HG03280 (cell line): Measurements from ENCODE around the gene PPP6R3.

Experiments
- ATAC-seq: cut with Tn5 transposase; IDR thresholded peaks from one replicate; pipeline ENCODE4 v1.9.1; 2021; ENCODE audit warnings: mild to moderate bottlenecking, moderate library complexity; ENCODE audit not compliant: unreplicated experiment

The PPP6R3 gene, protein sequence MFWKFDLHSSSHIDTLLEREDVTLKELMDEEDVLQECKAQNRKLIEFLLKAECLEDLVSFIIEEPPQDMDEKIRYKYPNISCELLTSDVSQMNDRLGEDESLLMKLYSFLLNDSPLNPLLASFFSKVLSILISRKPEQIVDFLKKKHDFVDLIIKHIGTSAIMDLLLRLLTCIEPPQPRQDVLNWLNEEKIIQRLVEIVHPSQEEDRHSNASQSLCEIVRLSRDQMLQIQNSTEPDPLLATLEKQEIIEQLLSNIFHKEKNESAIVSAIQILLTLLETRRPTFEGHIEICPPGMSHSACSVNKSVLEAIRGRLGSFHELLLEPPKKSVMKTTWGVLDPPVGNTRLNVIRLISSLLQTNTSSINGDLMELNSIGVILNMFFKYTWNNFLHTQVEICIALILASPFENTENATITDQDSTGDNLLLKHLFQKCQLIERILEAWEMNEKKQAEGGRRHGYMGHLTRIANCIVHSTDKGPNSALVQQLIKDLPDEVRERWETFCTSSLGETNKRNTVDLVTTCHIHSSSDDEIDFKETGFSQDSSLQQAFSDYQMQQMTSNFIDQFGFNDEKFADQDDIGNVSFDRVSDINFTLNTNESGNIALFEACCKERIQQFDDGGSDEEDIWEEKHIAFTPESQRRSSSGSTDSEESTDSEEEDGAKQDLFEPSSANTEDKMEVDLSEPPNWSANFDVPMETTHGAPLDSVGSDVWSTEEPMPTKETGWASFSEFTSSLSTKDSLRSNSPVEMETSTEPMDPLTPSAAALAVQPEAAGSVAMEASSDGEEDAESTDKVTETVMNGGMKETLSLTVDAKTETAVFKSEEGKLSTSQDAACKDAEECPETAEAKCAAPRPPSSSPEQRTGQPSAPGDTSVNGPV

DNA sequence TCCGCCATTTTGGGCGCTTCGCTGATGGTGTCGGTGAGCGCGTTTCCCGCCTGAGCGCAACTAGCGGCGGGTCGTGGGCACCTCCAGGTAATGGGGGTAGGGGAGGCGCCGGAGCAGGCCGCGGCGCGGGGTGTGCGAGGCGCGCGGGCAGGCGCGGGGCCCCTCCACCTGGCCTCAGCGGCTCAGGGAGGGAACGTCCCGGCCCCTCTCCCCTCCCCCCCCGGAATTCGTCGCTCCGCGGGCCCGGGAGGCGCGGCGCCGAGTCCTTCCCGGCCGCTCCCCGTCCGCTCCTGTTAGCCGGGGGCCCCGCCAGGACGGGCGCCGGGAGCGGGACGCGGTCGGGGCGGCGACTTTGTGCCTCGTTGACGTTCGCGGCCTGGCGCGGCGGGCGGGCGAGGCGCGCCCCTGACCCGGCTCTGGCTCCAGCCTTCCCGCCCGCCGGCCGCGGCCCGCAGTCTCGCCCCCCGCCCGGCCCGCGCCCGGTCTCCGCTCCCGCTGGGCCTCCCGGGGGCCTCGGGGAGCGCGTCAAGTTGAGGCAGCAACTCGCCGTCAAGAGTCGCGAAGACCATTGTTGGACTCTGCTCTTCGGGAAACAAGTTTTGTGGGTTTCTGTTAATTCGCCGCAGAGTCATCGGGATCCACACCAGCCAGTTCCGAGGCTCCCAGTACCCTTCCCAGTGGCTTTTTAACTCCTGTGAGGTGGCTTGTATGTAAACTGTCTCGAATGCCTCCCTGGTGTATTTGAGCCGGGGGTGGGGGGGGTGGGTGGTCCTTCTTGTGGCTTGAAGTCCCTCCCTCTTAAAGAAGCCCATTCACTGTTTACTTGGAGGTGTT is at the start of gene PPP6R3:
TSS of gene PPP6R3 (plus strand) at position 12 of the 834 bp plus-strand sequence. CDS start 76,913 bp downstream, outside the sequence.
- peak; percentile 40 for ATAC-seq

DNA sequence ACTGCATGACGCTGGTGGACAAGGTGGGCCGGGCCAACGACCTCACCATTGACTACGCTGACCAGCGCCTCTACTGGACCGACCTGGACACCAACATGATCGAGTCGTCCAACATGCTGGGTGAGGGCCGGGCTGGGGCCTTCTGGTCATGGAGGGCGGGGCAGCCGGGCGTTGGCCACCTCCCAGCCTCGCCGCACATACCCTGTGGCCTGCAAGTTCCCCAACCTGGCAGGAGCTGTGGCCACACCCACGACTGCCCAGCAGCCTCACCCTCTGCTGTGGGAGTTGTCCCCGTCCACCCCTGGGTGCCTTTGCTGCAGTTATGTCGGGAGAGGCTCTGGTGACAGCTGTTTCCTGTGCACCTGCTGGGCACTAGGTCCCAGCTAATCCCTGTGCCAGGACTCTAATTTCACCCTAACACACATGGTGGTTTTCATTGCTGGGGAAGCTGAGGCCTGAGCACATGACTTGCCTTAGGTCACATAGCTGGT is 49.0 kb upstream of the PPP6R3 start:
- no peak for ATAC-seq

DNA sequence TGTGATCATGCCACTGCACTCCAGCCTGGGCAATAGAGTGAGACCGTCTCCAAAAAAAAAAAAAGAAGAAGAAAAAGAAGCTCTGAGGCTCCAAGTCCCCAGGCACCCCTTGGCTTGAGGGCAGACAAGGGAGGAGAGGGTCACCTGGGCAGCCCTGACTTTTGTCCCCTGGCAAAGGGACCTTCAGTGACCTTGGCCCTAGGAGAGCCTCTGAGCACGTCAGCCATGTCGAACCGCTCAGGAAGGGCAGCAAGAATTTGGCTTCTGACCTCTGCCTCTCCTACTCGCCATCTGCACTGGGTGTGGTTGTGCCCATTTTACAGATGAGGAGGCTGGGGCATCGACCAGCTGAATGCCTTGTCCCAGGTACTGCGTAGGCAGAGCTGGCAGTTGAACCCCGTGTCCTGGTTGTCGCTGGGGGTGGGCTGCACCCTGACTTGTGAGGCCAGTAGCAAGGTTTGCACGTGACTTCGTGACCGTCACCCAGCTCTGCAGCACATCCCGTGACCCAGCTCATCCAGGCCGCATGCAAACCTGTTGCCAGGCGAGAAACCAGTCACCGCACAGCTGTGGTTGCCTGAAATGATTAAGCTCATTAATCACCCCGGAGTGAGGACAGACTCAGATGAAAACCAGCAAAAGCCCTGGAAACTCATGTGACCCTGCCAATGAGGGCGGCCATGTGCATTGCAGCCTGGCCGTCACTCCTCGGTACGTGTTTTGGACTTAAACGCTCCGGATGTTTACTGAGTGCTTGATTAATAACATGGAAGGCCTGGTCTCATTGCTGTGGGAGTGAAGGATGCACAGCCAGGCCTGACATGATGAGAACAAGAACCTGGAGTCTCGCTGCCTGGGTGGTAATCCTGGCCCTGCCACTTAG is 47.7 kb upstream of the PPP6R3 start:
- ATAC-seq: no peak

DNA sequence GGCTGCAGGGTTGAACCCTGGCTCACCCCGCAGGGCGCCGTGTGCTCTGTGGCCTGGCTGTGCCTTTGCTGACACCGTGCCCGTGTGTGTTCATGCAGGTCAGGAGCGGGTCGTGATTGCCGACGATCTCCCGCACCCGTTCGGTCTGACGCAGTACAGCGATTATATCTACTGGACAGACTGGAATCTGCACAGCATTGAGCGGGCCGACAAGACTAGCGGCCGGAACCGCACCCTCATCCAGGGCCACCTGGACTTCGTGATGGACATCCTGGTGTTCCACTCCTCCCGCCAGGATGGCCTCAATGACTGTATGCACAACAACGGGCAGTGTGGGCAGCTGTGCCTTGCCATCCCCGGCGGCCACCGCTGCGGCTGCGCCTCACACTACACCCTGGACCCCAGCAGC is 47.0 kb upstream of the PPP6R3 start:
- no peak for ATAC-seq

DNA sequence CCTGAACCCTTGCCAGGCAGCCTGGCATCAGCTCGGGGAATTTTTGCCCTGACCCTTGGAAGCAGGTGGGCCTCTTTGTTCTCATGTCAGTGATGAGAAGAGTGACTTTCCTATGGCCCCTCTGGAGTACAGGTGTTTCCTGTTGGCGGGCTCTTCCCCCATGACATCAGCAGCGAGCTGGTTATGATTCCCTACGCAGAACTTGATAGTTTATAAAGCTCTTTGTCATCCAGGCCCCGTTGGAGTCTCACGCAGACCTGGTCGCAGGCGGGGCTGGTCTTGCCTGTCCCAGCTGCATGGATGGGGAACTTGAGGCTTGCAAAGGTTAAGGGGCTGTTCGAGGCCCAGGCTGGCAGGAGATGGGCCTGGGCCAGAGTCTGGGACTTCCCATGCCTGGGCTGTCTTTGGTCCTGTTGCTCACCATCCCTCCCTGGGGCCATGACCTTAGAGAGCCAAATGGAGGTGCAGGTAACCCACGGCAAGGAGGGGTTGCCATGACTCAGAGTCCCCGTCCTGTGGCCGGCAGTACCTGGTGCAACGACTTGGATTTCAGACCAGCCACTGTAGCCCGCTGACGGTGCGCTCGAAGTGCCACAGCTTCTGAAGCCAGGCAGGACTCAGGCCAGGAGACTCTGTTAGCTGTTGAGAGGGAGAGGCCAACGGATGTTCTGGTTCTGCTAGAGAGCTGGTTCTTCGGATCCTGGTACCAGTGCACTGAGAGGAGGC is 45.9 kb upstream of the PPP6R3 start:
- no peak for ATAC-seq

DNA sequence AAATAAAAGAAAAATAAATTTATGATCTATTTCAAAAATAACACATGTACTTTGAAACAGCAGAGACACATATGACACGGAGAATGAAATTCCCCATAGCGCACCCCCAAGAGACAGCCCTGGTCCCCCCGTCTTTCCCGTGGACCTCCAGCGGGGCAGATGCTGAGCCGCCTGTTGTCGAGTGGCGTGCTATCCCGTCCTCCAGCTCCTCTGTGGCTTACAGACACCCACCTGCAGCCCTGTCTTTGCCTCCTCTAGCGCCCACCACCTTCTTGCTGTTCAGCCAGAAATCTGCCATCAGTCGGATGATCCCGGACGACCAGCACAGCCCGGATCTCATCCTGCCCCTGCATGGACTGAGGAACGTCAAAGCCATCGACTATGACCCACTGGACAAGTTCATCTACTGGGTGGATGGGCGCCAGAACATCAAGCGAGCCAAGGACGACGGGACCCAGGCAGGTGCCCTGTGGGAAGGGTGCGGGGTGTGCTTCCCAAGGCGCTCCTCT is 44.4 kb upstream of the PPP6R3 start:
- ATAC-seq: no peak

DNA sequence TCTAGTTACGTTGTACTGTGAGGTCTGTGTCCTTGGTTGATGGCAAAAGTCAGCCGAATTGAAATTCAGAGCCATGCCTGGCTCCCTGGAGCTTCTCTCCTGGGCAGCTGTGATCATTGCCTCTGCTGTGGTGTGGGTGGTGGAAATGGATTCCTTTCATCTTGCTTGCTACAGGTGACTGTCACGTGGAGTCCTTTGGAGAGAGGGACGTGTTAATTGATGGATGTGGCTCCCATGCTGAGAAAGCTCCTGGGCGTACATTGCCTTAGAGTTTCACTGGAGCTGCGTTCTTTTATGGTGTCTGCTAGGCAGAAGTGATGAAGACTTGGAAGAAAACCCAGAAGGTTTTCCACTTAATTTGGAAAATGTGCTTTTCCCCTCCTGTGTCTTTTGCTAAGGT is 41.9 kb upstream of the PPP6R3 start:
- ATAC-seq: no peak

DNA sequence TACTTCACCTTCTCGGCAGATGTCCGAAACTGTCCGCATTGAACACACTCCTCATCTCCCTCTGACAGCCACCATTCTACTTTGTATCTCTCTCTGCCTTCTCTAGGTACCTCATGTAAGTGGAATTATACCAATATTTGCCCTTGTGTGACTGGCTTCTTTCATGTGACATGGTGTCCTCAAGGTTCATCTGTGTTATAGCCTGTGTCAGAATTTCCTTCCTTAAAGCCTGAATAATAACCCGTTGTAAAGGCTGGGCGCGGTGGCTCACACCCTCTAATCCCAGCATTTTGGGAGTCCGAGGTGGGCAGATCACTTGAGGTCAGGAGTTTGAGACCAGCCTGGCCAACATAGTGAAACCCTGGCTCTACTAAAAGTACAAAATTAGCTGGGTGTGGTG is 40.4 kb upstream of the PPP6R3 start:
- ATAC-seq: no peak

DNA sequence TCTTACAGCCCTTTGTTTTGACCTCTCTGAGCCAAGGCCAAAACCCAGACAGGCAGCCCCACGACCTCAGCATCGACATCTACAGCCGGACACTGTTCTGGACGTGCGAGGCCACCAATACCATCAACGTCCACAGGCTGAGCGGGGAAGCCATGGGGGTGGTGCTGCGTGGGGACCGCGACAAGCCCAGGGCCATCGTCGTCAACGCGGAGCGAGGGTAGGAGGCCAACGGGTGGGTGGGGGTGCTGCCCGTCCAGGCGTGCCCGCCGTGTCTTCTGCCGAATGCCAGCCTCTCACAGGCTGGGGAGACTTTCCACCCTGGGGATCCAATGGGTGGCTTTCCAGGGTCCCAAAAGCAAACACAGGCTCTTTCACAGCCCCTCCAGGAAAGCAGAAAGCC is 37.1 kb upstream of the PPP6R3 start:
- ATAC-seq: no peak

DNA sequence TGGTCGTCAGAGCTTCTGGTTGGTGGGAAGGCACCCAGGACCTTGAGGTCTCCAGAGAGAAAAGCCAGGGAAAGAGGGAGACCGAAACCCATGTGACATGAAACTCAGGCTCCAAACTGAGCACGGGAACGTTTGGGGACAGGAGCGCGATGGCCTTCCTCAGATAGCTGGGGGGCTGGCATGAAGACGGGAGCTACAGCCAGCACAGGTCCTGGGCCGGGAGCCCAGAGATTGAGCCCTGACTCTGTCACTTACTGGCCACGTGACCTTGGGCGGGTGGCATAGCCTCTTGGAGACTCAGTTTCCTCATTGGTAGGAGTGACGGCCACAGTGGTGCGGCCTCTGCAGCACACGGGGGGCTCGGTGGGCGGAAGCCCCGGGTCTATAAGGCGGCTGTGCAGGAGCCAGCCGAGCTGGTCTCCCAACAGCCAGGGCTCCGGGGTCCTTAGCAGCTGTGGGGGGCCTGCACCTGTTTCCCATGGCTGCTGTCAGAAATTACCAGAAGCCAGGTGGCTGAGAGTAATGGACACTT is 36.4 kb upstream of the PPP6R3 start:
- no peak for ATAC-seq

DNA sequence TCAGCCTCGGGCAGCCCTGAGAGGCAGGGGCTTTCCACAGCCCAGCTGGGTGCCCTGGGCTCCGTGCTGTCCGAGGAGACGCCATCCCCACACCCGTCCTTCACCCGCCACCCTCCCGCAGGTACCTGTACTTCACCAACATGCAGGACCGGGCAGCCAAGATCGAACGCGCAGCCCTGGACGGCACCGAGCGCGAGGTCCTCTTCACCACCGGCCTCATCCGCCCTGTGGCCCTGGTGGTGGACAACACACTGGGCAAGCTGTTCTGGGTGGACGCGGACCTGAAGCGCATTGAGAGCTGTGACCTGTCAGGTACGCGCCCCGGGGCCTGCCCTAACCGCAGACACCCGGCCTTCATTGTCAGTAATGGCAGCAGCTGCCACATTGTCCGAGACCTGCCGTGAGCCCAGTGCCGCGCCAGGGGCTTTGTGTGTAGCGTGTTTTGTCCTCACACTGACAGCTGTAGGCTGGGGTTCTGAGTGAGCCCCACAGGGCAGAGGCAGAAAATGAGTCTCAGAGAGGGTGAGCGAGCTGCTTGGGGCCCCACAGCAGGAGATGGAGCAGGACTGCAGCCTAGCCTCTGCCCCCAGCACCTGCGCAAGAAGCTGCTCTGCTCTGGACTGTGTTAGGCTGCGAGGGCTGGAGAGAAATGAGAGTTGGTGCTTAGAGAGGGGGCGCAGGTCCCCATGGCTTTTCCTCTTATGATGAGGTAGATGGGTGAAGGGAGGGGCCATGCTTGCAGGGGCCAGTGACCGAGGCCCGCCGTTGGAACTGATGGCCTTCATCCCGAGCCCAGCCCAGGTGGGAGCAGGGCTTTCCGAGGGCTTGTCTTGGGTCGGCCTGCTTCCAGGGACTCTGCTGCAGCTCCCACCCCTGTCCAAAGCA is 35.3 kb upstream of the PPP6R3 start:
- no peak for ATAC-seq

DNA sequence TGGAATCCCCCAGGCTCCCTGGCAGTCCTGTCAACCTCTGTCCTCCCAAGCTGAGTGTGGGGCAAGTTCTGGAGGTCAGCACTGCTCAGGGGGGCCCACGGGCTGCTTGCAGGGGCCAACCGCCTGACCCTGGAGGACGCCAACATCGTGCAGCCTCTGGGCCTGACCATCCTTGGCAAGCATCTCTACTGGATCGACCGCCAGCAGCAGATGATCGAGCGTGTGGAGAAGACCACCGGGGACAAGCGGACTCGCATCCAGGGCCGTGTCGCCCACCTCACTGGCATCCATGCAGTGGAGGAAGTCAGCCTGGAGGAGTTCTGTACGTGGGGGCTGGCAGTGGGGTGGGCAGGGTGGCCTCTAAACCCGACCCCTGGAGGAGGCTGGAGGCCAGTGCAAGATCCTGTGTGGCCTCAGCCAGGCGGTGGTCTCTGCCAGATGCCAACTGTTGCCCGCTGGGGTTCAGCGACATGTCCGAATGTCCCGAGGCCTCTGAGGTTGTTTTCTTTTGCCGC is 34.6 kb upstream of the PPP6R3 start:
- no peak for ATAC-seq

DNA sequence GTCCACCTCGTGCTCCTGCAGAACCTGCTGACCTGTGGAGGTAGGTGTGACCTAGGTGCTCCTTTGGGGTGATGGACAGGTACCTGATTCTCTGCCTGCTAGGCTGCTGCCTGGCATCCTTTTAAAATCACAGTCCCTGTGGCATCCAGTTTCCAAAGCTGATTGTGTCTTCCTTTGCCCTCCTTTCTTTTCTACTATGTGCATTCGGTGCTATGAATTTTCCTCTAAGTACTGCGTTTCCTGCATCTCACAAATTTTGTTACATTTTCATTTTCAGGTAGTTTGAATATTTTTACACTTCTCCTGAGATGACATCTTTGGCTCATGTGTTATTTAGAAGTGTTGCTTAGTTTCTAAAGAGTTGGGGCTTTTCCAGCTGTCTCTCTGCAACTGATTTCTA is 30.9 kb upstream of the PPP6R3 start:
- no peak for ATAC-seq

DNA sequence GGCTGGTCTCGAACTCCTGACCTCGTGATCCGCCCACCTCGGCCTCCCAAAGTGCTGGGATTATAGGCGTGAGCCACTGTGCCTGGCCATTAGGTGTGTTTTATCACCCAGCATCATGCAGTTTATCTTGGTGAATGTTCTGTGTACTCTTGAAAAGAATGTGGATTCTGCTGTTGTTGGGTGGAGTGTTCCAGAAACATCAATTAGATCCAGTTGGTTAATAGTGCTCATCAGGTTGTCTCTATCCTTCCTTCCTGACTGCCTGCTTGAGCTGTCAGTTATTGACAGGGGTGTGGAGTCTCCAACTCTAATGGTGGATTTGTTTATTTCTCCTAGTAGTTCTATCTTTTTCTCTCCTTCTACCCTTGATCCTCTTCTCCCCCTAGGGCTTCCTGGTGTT is 30.2 kb upstream of the PPP6R3 start:
- ATAC-seq: no peak

DNA sequence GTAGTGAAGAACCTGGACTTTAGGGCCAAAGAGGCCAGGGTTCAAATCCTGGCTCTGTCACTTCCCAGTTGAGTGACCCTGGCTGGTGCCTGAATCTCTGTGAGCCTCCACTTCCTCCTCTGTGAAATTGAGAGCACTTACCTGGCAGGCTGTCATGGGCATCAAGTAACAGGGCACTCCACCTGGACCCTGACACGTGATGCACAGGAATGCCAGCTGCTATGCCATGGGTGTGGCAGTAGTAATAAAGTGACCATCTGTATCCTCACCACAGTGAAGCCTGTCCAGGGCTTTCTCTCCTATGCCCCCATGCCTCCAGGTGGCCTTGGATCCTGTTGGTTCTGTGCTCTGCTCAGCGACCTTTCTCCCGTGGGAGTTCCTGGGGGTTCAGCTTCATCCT is 29.8 kb upstream of the PPP6R3 start:
- ATAC-seq: no peak

DNA sequence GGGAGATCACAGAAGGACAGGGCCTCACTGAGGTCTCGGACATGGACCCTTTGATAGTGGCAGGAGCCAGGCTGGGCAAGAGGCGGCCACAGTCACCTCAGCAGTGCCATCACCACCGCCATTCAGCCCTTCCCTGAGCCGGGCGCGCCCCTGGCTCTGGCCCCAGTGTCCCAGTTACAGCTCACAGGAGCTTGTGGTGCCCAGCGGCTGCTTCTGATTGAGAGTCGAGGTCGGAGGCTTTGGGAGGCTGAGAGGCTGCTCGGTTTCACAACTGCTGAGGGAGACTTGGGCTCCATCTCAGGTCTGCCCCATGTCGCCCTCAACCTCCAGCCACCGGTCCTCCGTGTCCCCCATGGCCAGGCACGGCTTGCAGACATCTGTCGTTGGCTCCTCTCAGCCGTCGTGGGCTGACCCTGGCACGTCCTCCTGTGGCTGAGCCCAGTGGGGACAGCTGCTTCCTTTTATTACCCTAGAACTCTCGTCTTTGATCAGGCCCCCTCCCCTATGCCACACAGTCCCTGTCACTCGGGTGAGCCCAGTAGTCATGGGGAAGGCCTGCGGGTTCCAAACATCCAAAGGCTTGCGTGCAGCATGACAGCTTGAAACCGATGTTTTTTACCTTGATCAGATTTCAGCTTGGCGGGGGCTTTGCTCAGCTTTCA is 28.4 kb upstream of the PPP6R3 start:
- no peak for ATAC-seq

DNA sequence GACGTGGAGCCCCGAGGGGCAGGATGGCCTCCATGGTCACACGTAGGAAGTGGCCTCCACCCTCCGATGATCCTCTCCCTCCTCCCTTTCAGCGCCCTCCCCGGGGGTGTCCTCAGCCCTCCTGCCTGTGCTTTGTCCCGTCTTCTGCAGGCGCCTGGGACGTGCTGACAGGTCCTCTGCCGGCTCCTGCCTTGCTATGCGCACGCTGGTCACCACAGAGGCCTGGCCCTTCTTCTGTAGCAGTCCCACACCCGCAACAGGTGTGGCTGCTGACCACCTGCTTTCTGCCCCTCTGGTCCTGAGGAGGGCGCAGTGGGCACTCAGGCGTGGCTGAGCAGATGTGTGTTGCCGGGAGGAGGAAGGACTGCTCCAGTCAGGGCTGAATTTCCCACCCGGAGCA is 27.7 kb upstream of the PPP6R3 start:
- no peak for ATAC-seq
